GM19328 (cell line): ENCODE measurements around the gene TUBAL3.
A peak's percentile ranks its signal among the peaks of the same experiment; 100 is the strongest.
"Not testable (repeated sequence)": the region's sequence is repeated elsewhere in the genome, so short reads cannot be mapped to it uniquely, and the experiment has no call there.

Experiments
- ATAC-seq: cut with Tn5 transposase; IDR thresholded peaks from one replicate; pipeline ENCODE4 v1.9.1; 2021; ENCODE audit warnings: mild to moderate bottlenecking, moderate library complexity; ENCODE audit not compliant: unreplicated experiment

The TUBAL3 gene

GRCh38 chr10:5424751-5425150 lies 20.1 kb upstream of the TUBAL3 start:
- ATAC-seq: no peak

- no peak for ATAC-seq
Measured at GRCh38 chr10:5423771-5424170, 19.1 kb upstream of the TUBAL3 start.

GRCh38 chr10:5419466-5420094 lies 15.0 kb upstream of the TUBAL3 start:
- no peak for ATAC-seq

GRCh38 chr10:5418584-5418983 lies 14.0 kb upstream of the TUBAL3 start:
- ATAC-seq: no peak

GRCh38 chr10:5416981-5417380 lies 12.4 kb upstream of the TUBAL3 start:
- ATAC-seq: no peak

- no peak for ATAC-seq
Measured at GRCh38 chr10:5413012-5413938, 8.6 kb upstream of the TUBAL3 start.

- peak; percentile 97 for ATAC-seq
Measured at GRCh38 chr10:5412277-5412941, 7.8 kb upstream of the TUBAL3 start, which contains the start of gene NET1. NET1 (plus strand) TSS chr10:5412557; CDS start chr10:5412693, 136 bp downstream.

GRCh38 chr10:5411941-5412276 lies 7.3 kb upstream of the TUBAL3 start:
- no peak for ATAC-seq

GRCh38 chr10:5410787-5411186 lies 6.2 kb upstream of the TUBAL3 start:
- ATAC-seq: not testable (repeated sequence)

- no peak for ATAC-seq
Measured at GRCh38 chr10:5406918-5407317, 2.3 kb upstream of the TUBAL3 start.

GRCh38 chr10:5402798-5403197 lies 1.8 kb downstream of the TUBAL3 start:
- ATAC-seq: no peak

- ATAC-seq: no peak
Measured at GRCh38 chr10:5400468-5401240, 4.0 kb downstream of the TUBAL3 start.

- ATAC-seq: no peak
Measured at GRCh38 chr10:5399332-5399731, 5.3 kb downstream of the TUBAL3 start.

- no peak for ATAC-seq
Measured at GRCh38 chr10:5396556-5397300, 7.9 kb downstream of the TUBAL3 start.

GRCh38 chr10:5395168-5395567 lies 9.5 kb downstream of the TUBAL3 start:
- no peak for ATAC-seq

GRCh38 chr10:5393529-5393928 lies 11.1 kb downstream of the TUBAL3 start:
- no peak for ATAC-seq

GRCh38 chr10:5391790-5392189 lies 12.8 kb downstream of the TUBAL3 start:
- ATAC-seq: no peak

- no peak for ATAC-seq
Measured at GRCh38 chr10:5390607-5391205, 13.9 kb downstream of the TUBAL3 start.

- no peak for ATAC-seq
Measured at GRCh38 chr10:5387169-5387568, 17.5 kb downstream of the TUBAL3 start.

GRCh38 chr10:5385224-5385623 lies 19.4 kb downstream of the TUBAL3 start:
- ATAC-seq: no peak
